OCI-LY7 (cell line): Measurements from ENCODE around the gene GLRA3.

Experiments used
- CTCF ChIP-seq: fragments of 200-600 bp; sonication (generic); conservative IDR thresholded peaks from 2 replicates; pipeline ENCODE4 v1.5.1; 2014; ENCODE audit warnings: mild to moderate bottlenecking, antibody characterized with exemption, low read length, moderate library complexity, mixed read lengths
- EZH2phosphoT487 ChIP-seq: fragments of 200-600 bp; sonication (generic); IDR thresholded peaks from 2 replicates; pipeline ENCODE4 v1.6.1; 2018; ENCODE audit warnings: low read depth, borderline replicate concordance, mild to moderate bottlenecking, mixed run types, antibody characterized with exemption, low read length, moderate library complexity, mixed read lengths

GRCh38 chr4:174663216-174663615, 165.8 kb downstream of the GLRA3 start:
- no peak for TF ChIP-seq CTCF
- TF ChIP-seq EZH2phosphoT487, result no peak
